Measurements from ENCODE around the gene FARP1. TPM values are rescaled to one million over a fixed set of nuclear protein-coding genes. Genes with fewer than 3 reads are reported as not detected.

Gene FARP1
- polyA plus RNA-seq, 2 of the 4 experiments (the other 2 are of a cell fraction): 9.4 to 13.0 TPM

DNA sequence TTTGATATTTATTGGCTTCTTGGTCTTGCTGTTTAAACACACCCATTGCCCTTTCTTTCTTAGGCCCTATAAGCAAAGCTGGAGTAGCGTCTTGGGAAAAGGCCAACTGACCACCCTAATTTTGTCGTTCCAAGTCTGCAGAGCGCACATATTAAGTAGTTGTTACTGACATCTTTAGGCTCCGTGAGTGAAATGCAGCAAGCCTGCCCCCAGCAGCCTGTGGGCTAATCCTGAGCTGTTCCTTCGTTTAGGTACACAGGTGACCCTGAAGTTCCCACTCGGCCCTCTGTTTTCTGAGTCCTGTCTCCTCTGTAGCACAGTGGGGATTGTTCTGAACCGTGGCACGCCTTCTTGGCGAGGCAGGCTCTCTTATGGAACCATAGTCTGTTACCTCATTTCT lies 263.5 kb downstream of the FARP1 start (continued):
- no peak for TF ChIP-seq RCOR1 (IDR thresholded peaks at IDR 0.05; ENCODE audit: low read depth, low read length)
- TF ChIP-seq FOSL2 (IDR thresholded peaks at IDR 0.05): no peak
- no peak for TF ChIP-seq FOSL2 (CRISPR knock-in tag; IDR thresholded peaks at IDR 0.05)
- no peak for TF ChIP-seq KDM5A (IDR thresholded peaks at IDR 0.05)
- TF ChIP-seq SREBF2 (IDR thresholded peaks at IDR 0.05): no peak
- no peak for TF ChIP-seq MAZ (IDR thresholded peaks at IDR 0.05; ENCODE audit: borderline replicate concordance, low read depth, low read length)

DNA sequence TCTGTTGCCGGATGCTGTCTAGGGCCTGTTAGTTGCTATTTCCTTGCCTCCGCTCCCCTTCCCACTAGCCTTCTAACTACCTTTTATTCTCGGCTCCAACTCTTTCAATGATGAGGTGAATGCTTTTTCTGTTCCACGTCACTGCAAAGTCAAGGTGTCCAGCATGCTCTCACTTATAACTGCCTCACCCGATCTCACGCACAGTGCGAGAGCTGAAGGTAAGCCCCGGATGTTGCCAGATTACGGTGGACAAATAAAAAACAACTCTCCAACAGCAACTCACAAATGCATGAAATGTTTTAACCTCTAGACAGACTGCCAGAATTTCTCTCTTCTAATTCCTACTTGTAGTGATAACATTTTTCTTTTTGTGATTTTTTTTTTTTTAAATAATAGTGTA lies 264.1 kb downstream of the FARP1 start:
- no peak overlapping the region for H3K27ac ChIP-seq
- DNase-seq (ENCODE audit: low read depth in 1 of 2, low spot score in 1 of 2) (no peak), ATAC-seq (no peak), FAIRE-seq (no peak)
- no peaks in the 10 kb centered on the region for H3K4me1 ChIP-seq
- ChIA-PET CTCF (interaction anchor here (1.7 kb wide), 1 partner anchor 32 kb away, joined by 4 read pairs; no protein-coding TSS in a partner anchor), POLR2A (no interaction called here)
- TF ChIP-seq NPAS2 (CRISPR knock-in tag; IDR thresholded peaks at IDR 0.05; ENCODE audit: borderline replicate concordance): no peak
- no peak for TF ChIP-seq SMC3 (IDR thresholded peaks at IDR 0.05)
- no peak for TF ChIP-seq GATA3 (IDR thresholded peaks at IDR 0.05; ENCODE audit: borderline replicate concordance)
- TF ChIP-seq, protein P1, sequence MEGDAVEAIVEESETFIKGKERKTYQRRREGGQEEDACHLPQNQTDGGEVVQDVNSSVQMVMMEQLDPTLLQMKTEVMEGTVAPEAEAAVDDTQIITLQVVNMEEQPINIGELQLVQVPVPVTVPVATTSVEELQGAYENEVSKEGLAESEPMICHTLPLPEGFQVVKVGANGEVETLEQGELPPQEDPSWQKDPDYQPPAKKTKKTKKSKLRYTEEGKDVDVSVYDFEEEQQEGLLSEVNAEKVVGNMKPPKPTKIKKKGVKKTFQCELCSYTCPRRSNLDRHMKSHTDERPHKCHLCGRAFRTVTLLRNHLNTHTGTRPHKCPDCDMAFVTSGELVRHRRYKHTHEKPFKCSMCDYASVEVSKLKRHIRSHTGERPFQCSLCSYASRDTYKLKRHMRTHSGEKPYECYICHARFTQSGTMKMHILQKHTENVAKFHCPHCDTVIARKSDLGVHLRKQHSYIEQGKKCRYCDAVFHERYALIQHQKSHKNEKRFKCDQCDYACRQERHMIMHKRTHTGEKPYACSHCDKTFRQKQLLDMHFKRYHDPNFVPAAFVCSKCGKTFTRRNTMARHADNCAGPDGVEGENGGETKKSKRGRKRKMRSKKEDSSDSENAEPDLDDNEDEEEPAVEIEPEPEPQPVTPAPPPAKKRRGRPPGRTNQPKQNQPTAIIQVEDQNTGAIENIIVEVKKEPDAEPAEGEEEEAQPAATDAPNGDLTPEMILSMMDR (IDR thresholded peaks at IDR 0.05): no peak
- TF ChIP-seq KDM5A (IDR thresholded peaks at IDR 0.05): no peak
- TF ChIP-seq, protein P2, sequence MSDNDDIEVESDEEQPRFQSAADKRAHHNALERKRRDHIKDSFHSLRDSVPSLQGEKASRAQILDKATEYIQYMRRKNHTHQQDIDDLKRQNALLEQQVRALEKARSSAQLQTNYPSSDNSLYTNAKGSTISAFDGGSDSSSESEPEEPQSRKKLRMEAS (IDR thresholded peaks at IDR 0.05): no peak
- no peak for TF ChIP-seq HOXB13 (CRISPR knock-in tag; IDR thresholded peaks at IDR 0.05; ENCODE audit: low read depth)
- no peak for TF ChIP-seq CHD2 (IDR thresholded peaks at IDR 0.05; ENCODE audit: low read length, partially characterized antibody)
- TF ChIP-seq SREBF2 (IDR thresholded peaks at IDR 0.05): no peak
- H3K9me3 ChIP-seq: no peaks in the 10 kb centered on the region
- H3K4me2 ChIP-seq: no peak overlapping the region
- H3K4me3 ChIP-seq: no peak overlapping the region
- 90% methylated on average over 9 of the region's 9 CpGs for whole genome bisulfite sequencing (ENCODE audit: missing lambda C conversion rate)

DNA sequence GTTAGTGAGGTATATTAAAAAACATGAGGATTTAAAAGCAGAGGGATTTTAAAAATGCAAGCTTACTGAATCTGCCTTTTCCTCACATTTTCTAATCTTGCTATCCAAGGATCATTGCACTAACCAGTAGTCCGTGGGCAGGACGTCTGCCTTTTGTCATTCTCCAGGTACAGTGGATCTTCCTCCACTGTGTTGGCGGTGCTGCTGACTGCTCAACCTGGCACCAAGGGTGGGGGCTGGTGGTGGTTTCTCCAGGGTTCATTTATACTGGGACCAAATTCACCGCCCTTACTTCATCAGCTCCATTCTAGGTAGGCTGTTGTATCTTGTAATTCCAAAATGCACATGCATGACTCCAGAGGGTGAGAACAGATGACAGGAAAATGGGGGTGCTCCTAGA lies 264.7 kb downstream of the FARP1 start:
- TF ChIP-seq, protein P1 (IDR thresholded peaks at IDR 0.05): no peak
- TF ChIP-seq MYC (IDR thresholded peaks at IDR 0.05; ENCODE audit: borderline replicate concordance, low read length) (no peak), POLR2A (IDR thresholded peaks at IDR 0.05; ENCODE audit: low read length) (no peak), CBX8 (IDR thresholded peaks at IDR 0.05) (no peak), RCOR1 (IDR thresholded peaks at IDR 0.05; ENCODE audit: low read depth, low read length) (no peak), HOXB5 (CRISPR knock-in tag; IDR thresholded peaks at IDR 0.05) (no peak), FOSL2 (IDR thresholded peaks at IDR 0.05) (no peak), FOSL2 (CRISPR knock-in tag; IDR thresholded peaks at IDR 0.05) (no peak), CBX2 (IDR thresholded peaks at IDR 0.05; ENCODE audit: borderline replicate concordance, low read depth) (no peak), KDM5A (IDR thresholded peaks at IDR 0.05) (no peak), ESRRA (IDR thresholded peaks at IDR 0.05; ENCODE audit: borderline replicate concordance, low read length) (no peak)
- TF ChIP-seq, protein P3, sequence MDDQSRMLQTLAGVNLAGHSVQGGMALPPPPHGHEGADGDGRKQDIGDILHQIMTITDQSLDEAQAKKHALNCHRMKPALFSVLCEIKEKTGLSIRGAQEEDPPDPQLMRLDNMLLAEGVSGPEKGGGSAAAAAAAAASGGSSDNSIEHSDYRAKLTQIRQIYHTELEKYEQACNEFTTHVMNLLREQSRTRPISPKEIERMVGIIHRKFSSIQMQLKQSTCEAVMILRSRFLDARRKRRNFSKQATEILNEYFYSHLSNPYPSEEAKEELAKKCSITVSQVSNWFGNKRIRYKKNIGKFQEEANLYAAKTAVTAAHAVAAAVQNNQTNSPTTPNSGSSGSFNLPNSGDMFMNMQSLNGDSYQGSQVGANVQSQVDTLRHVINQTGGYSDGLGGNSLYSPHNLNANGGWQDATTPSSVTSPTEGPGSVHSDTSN (IDR thresholded peaks at IDR 0.05): no peak
- ATAC-seq: no peak
- no peak overlapping the region for H3K4me3 ChIP-seq
- FAIRE-seq: no peak
- CTCF ChIA-PET: no interaction called here
- no peaks in the 10 kb centered on the region for H3K4me1 ChIP-seq
- no peaks in the 10 kb centered on the region for H3K9me3 ChIP-seq
- POLR2A ChIA-PET: no interaction called here
- DNase-seq (ENCODE audit: low read depth in 1 of 2, low spot score in 1 of 2): no peak
- no peak overlapping the region for H3K27ac ChIP-seq
- no peak overlapping the region for H3K4me2 ChIP-seq
- 86% methylated on average over 4 of the region's 4 CpGs for WGBS (ENCODE audit: missing lambda C conversion rate)

Data from A549 (cell line).